Endometrial microvascular endothelial cells (primary cell): ENCODE measurements around the gene P3H3. TPM values are rescaled to one million over a fixed set of nuclear protein-coding genes. Genes with fewer than 3 reads are reported as not detected.
"Not testable (repeated sequence)": the region's sequence is repeated elsewhere in the genome, so short reads cannot be mapped to it uniquely, and the experiment has no call there.

Experiments used
- in situ Hi-C: cut with HindIII; loops from 2 replicates; pipeline ENCODE4 v1.10.0; 2017; ENCODE audit warnings: low sequenced_read_pairs, low pct_unique_long_range_greater_than_20kb; ENCODE audit errors: inconsistent ontology term
- total RNA-seq: library from RNA; depleted of rRNA; stranded (reverse); fragments of >200 nt; gene quantifications from one replicate; pipeline ENCODE4 v1.2.3, GENCODE V29; 2015; ENCODE audit errors: inconsistent ontology term

Gene P3H3
- total RNA-seq, 1 donor from 2014 or later: 32.3 TPM

DNA sequence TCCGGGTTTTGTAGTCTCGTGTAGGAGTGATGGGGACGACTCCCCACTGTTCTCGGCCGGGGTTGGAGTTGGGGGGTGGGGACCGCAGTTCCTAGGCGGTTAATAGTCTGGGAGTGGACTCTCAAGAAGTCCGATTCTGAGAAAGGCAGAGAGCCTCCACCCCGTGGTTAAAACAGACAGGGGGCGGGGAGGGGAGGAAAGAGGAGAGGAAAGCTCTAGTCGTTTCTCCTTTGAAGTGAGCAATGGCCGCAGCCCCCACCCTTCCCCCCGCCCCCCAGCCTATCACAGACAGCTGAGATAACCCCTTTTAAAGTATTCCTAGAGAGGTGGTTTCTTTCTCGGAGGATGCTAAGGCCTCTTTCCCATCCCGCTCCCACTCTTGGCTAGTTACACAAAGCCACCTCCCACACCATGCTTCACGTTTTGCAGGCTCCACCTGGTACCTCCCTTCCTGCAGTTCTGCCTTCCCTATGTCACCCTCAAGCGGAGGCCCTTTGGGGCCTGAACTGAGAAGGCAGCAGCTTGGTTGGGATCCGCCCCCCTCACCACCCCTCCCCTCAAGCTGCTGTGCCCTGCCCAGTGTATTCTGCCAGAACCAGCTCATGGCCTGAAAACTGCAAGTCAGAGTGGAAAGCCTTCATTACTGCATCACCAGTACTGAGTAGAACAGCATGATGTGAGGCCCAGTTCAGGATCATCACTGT, 24.6 kb downstream of the P3H3 start:
- in situ Hi-C loops: no loop called here

GRCh38 chr12:6853626-6854025, 25.4 kb downstream of the P3H3 start:
- in situ Hi-C loops: no loop called here

GRCh38 chr12:6854036-6854435, 25.8 kb downstream of the P3H3 start:
- in situ Hi-C loops: no loop called here

DNA sequence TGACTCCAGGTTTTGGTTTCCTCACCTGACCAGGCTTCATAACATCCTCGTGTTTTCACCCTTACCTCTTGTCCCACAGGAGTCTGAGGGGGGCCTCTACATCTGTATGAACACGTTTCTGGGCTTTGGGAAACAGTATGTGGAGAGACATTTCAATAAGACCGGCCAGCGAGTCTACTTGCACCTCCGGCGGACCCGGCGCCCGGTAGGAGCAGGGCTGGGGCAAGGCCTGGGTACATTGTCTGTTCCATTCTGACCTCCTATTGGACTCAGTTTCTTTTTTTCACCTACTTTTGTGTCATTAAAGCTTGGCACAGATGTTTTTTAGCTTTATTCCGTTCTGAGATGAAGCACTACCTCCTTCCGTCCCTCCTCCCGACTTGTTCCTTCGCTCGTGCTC, 27.1 kb downstream of the P3H3 start:
- in situ Hi-C loops: no loop called here

GRCh38 chr12:6858799-6859198, 30.6 kb downstream of the P3H3 start:
- in situ Hi-C loops: no loop called here

DNA sequence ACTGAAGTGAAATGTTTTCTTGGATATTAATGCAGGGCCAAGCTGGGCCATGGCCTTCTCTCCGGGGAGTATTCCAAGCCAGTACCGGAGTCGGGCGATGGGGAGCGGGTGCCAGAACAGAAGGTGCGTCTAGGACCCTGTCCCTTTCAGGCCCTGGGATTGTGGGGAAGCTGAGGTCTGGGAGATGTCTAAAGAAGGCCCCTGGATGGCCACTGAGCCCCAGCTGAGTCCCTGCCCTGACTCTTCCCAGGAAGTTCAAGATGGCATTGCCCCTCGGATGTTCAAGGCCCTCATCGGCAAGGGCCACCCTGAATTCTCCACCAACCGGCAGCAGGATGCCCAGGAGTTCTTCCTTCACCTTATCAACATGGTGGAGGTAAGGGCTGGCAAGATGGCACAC, 31.9 kb downstream of the P3H3 start:
- in situ Hi-C loops: no loop called here

GRCh38 chr12:6860942-6861341, 32.7 kb downstream of the P3H3 start:
- in situ Hi-C loops: no loop called here

GRCh38 chr12:6861391-6861790, 33.2 kb downstream of the P3H3 start:
- in situ Hi-C loops: no loop called here

DNA sequence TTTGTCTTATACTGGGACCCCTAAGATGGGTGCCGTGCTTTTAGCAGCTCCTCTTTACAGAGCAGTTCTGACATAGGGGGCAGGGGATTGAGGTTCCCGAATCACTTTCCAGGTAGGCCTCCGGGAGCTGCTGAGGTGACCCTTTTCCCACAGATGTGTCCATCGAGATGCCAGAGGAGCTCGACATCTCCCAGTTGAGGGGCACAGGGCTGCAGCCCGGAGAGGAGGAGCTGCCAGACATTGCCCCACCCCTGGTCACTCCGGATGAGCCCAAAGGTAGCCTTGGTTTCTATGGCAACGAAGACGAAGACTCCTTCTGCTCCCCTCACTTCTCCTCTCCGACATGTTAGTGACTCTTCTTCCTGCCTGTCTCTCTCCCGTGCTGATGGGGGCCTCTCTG, 34.8 kb downstream of the P3H3 start:
- in situ Hi-C loops: no loop called here

GRCh38 chr12:6863586-6864321, 35.5 kb downstream of the P3H3 start:
- in situ Hi-C loops: no loop called here

DNA sequence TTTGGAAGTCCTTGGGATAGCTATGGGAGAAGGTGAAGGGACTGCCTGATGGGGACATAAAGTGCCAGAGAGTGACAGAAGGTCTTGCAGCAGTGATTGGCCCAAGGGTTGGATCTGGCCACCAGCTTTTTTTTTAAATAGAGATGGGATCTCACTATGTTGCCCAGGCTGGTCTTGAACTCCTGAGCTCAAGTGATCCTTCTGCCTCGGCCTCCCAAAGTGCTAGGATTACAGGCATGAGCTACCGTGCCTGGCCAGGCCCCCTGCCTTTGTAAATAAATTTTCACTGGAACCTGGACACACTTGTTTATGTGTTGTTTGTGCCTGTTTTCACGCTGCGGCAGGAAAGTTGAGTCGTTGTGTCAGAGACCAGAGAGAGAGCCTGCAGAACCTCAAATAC, 37.1 kb downstream of the P3H3 start:
- in situ Hi-C loops: not testable (repeated sequence)

DNA sequence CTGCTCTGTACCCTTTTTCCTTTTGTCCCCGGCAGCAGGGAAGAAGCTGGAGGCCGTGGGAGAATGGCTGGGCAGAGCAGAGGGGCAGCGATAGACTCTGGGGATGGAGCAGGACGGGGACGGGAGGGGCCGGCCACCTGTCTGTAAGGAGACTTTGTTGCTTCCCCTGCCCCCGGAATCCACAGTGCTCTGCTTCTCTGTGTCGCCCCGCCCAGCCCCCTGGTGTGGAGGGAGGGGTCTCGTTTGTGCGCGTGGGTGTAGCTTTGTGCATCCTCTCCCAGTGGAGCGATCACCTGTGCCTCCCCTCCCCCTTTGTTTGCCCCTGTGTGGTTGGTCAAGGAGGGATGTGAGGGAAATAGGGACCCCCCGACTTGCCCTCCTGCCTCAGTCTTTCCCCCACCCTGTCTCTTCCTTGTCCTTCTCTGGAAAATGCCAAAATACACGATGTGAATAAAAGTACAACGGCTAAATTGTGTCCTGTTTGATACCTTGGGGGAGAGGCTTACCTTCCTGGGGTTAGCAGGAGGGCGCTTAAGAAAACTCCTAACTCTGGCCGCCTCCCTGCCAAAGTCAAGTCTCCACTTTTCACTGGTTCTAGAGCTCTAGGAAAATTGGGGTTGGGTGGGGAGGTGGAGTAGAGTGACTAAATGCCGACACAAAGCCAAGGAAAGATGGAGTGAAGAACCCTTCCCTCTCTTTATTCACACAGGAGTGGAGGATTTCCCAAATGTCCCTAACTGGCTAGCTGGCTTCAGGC, 38.1 kb downstream of the P3H3 start:
- in situ Hi-C loops: no loop called here

DNA sequence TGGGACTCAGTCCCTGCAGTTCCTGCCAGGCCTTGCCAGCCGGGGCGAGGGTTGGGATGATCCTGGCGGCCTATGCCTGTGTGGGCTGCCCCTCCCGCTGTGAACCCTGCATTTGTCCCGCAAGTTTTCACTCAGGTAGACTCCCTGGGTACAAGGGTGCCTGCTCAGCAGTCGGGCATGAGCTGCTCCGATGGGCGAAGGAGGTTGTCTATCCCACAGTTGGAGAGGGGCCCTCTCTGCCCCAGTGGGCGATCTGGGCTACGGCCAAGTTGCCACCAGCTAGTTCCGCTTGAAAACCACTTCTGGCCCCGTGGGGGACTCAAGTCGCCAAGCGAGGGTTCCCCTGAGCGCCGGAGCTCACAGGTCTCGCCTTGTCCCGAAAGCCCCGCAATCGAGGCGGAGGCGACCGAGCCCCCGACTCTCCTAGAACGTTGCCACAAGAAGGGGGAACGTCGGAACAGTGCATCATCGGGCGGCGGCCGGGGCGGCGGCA, 38.8 kb downstream of the P3H3 start:
- in situ Hi-C loops: no loop called here

DNA sequence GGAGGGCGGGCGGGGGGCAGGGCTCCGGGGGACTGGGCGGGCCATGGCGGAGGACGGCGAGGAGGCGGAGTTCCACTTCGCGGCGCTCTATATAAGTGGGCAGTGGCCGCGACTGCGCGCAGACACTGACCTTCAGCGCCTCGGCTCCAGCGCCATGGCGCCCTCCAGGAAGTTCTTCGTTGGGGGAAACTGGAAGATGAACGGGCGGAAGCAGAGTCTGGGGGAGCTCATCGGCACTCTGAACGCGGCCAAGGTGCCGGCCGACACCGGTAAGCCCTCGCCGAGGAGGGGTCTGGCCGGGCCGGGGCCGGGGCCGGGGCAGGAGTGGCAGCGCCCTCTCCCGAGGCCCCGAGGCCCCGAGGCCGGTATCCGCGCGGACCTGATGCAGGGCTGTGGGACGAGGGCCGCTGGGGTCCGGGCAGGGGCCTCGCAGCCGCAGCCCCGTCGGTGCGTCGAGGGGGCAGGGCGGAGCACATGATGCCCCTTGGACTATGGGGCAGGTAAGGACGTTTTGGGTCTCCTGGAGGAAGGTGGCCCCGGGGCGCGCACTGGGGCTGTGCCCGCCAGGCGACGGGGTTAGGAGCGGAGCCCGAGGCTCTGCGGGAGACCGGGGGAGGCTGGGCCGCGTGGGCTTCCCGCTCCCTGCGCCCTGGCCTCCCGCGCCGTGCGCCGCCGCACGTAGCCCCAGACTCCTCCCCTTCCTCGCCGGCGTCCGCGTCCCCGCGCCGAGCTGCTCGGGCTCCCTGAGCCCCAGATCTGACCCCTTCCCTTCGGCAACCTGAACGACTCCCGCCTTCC, 39.4 kb downstream of the P3H3 start, which contains the start of gene TPI1:
Gene TPI1, plus strand, starts transcription at position 119 of the 798 bp plus-strand sequence. Its CDS starts 36 bp downstream, at position 155.
- in situ Hi-C loops: no loop called here

GRCh38 chr12:6868211-6869048, 40.2 kb downstream of the P3H3 start:
- in situ Hi-C loops: no loop called here

DNA sequence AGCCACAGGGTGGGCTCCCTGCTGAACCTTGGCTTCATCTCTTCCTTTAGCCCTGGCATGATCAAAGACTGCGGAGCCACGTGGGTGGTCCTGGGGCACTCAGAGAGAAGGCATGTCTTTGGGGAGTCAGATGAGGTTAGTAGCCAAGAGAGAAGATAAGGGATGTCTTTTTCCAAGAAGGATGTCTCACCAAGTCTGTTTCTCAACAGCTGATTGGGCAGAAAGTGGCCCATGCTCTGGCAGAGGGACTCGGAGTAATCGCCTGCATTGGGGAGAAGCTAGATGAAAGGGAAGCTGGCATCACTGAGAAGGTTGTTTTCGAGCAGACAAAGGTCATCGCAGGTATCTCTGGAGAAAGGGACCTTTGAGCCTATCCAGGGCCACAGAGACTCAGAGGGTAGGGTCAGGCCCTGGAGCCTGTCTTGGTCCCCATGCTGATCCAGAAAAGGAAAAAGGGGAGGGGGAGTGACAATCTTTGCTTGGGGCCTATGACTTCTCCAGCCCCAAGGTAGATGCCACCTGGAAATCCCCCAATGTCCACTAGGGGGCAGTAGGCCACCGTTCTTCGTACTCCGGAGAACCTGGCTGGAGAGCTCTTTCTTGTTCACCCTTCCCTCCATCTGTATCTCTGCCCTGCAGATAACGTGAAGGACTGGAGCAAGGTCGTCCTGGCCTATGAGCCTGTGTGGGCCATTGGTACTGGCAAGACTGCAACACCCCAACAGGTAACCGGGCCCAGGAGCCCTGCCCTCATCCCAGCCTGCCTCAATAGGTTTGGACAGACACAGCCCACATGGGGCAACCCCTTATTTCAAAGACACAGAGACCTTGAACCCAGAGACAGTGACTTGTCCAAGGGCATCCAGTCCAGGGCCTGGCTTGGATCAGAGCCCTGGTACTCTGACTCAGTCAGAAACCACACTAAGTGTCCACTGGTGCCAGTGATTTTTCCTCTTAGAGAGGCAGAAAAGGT, 41.1 kb downstream of the P3H3 start:
- in situ Hi-C loops: no loop called here

GRCh38 chr12:6870304-6870703, 42.1 kb downstream of the P3H3 start:
- in situ Hi-C loops: not testable (repeated sequence)
